SJCRH30 (cell line): Measurements from ENCODE around the gene CDC25A. TPM values are rescaled to one million over a fixed set of nuclear protein-coding genes. Genes with fewer than 3 reads are reported as not detected.
"Not testable (repeated sequence)": the region's sequence is repeated elsewhere in the genome, so short reads cannot be mapped to it uniquely, and the experiment has no call there.

Source experiments
- DNase-seq, 2 experiments: peaks; one replicate each; pipeline ENCODE4 v3.0.0-alpha.2; 2015 to 2020
- H3K27ac ChIP-seq: fragments of 250-450 bp; sonication (Bioruptor Pico); 2 replicates; pipeline ENCODE4 v1.5.1; 2020; ENCODE audit warnings: mild to moderate bottlenecking, moderate library complexity
- H3K27me3 ChIP-seq: fragments of 250-450 bp; sonication (Bioruptor Pico); 2 replicates; pipeline ENCODE4 v1.5.1; 2020; ENCODE audit warnings: mild to moderate bottlenecking, moderate library complexity
- H3K36me3 ChIP-seq: fragments of 250-450 bp; sonication (Bioruptor Pico); 2 replicates; pipeline ENCODE4 v1.5.1; 2020; ENCODE audit warnings: mild to moderate bottlenecking, moderate library complexity
- H3K4me1 ChIP-seq: fragments of 250-450 bp; sonication (Bioruptor Pico); 2 replicates; pipeline ENCODE4 v1.5.1; 2020; ENCODE audit warnings: mild to moderate bottlenecking, moderate library complexity
- H3K4me3 ChIP-seq: fragments of 250-450 bp; sonication (Bioruptor Pico); 2 replicates; pipeline ENCODE4 v1.5.1; 2020; ENCODE audit warnings: mild to moderate bottlenecking, moderate library complexity
- H3K9me3 ChIP-seq: fragments of 250-450 bp; sonication (Bioruptor Pico); replicated peaks from 2 replicates; pipeline ENCODE4 v1.5.1; 2020; ENCODE audit warnings: mild to moderate bottlenecking, moderate library complexity
- total RNA-seq: library from RNA; depleted of rRNA; stranded (reverse); fragments of >200 nt; shearing (Covaris generic); gene quantifications from 2 replicates; pipeline ENCODE4 v1.2.3, GENCODE V29; 2014

Gene CDC25A
- total RNA-seq, 1 experiment from 2014 or later: 92.0 TPM

GRCh38 chr3:48215019-48215418, 26.8 kb upstream of the CDC25A start:
- Histone ChIP-seq H3K36me3 (no peaks in the 10 kb centered on the region), H3K27me3 (no peaks in the 10 kb centered on the region), H3K4me3 (no peak overlapping the region), H3K27ac (no peak overlapping the region), H3K4me1 (peaks cover 3% of the 10 kb centered on the region; the same call in 1 of the 2 replicates), H3K9me3 (no peaks in the 10 kb centered on the region)
- DNase-seq: no peak

- H3K4me1 ChIP-seq: peaks cover 3% of the 10 kb centered on the region; the same call in 1 of the 2 replicates
- H3K36me3 ChIP-seq: no peaks in the 10 kb centered on the region
Measured at GRCh38 chr3:48214225-48214624, 26.0 kb upstream of the CDC25A start.

GRCh38 chr3:48211776-48212175, 23.6 kb upstream of the CDC25A start:
- H3K27me3 ChIP-seq, H3K27ac ChIP-seq, H3K9me3 ChIP-seq, H3K36me3 ChIP-seq, H3K4me1 ChIP-seq, DNase-seq, H3K4me3 ChIP-seq: not testable (repeated sequence)

More at GRCh38 chr3:48214225-48214624, 26.0 kb upstream of the CDC25A start:
- no peak for DNase-seq
- Histone ChIP-seq H3K27ac (no peak overlapping the region), H3K4me3 (no peak overlapping the region), H3K27me3 (no peaks in the 10 kb centered on the region), H3K9me3 (no peaks in the 10 kb centered on the region)

GRCh38 chr3:48210534-48210933, 22.3 kb upstream of the CDC25A start:
- H3K4me1 ChIP-seq, H3K9me3 ChIP-seq, H3K36me3 ChIP-seq, H3K4me3 ChIP-seq, H3K27ac ChIP-seq, DNase-seq, H3K27me3 ChIP-seq: not testable (repeated sequence)

- Histone ChIP-seq H3K4me3 (no peak overlapping the region), H3K27me3 (no peaks in the 10 kb centered on the region), H3K4me1 (no peaks in the 10 kb centered on the region), H3K27ac (no peak overlapping the region), H3K36me3 (no peaks in the 10 kb centered on the region), H3K9me3 (no peaks in the 10 kb centered on the region)
- DNase-seq: no peak
Measured at GRCh38 chr3:48209445-48209844, 21.2 kb upstream of the CDC25A start.

- Histone ChIP-seq H3K4me1 (no peaks in the 10 kb centered on the region), H3K4me3 (no peak overlapping the region), H3K36me3 (no peaks in the 10 kb centered on the region), H3K27me3 (no peaks in the 10 kb centered on the region), H3K9me3 (no peaks in the 10 kb centered on the region), H3K27ac (no peak overlapping the region)
- DNase-seq: no peak
Measured at GRCh38 chr3:48208076-48208475, 19.9 kb upstream of the CDC25A start.

- Histone ChIP-seq H3K4me3 (no peak overlapping the region), H3K4me1 (no peaks in the 10 kb centered on the region), H3K36me3 (no peaks in the 10 kb centered on the region), H3K9me3 (no peaks in the 10 kb centered on the region), H3K27me3 (no peaks in the 10 kb centered on the region), H3K27ac (no peak overlapping the region)
- DNase-seq: no peak
Measured at GRCh38 chr3:48202632-48203031, 14.4 kb upstream of the CDC25A start.

- Histone ChIP-seq H3K36me3 (no peaks in the 10 kb centered on the region), H3K9me3 (no peaks in the 10 kb centered on the region), H3K4me3 (no peak overlapping the region), H3K27me3 (no peaks in the 10 kb centered on the region), H3K27ac (no peak overlapping the region), H3K4me1 (no peaks in the 10 kb centered on the region; the same call in 1 of the 2 replicates)
- DNase-seq: no peak
Measured at GRCh38 chr3:48199117-48199516, 10.9 kb upstream of the CDC25A start.

GRCh38 chr3:48196611-48197010, 8.4 kb upstream of the CDC25A start:
- Histone ChIP-seq H3K4me3 (no peak overlapping the region), H3K9me3 (no peaks in the 10 kb centered on the region), H3K27me3 (no peaks in the 10 kb centered on the region), H3K4me1 (no peaks in the 10 kb centered on the region; the same call in 1 of the 2 replicates), H3K36me3 (no peaks in the 10 kb centered on the region), H3K27ac (no peak overlapping the region)
- DNase-seq: no peak

GRCh38 chr3:48194446-48195071, 6.3 kb upstream of the CDC25A start:
- Histone ChIP-seq H3K36me3 (no peaks in the 10 kb centered on the region), H3K27ac (no peak overlapping the region), H3K4me3 (no peak overlapping the region), H3K9me3 (no peaks in the 10 kb centered on the region), H3K4me1 (no peaks in the 10 kb centered on the region; the same call in 1 of the 2 replicates), H3K27me3 (no peaks in the 10 kb centered on the region)
- peak; percentile 56 to 89 for DNase-seq

GRCh38 chr3:48190911-48191310, 2.7 kb upstream of the CDC25A start:
- H3K4me1 ChIP-seq: peaks cover 2% of the 10 kb centered on the region; the same call in 1 of the 2 replicates
- H3K27me3 ChIP-seq: no peaks in the 10 kb centered on the region
- H3K9me3 ChIP-seq: no peaks in the 10 kb centered on the region
- H3K4me3 ChIP-seq: no peak overlapping the region
- no peak for DNase-seq
- H3K27ac ChIP-seq: no peak overlapping the region
- peaks cover 3% of the 10 kb centered on the region for H3K36me3 ChIP-seq

GRCh38 chr3:48189321-48189720, 1.1 kb upstream of the CDC25A start:
- peaks cover 17% of the 10 kb centered on the region for H3K36me3 ChIP-seq
- H3K4me3 ChIP-seq: no peak overlapping the region
- no peaks in the 10 kb centered on the region for H3K27me3 ChIP-seq
- H3K27ac ChIP-seq: no peak overlapping the region
- peaks cover 4% of the 10 kb centered on the region; the same call in 1 of the 2 replicates for H3K4me1 ChIP-seq
- DNase-seq: no peak
- H3K9me3 ChIP-seq: no peaks in the 10 kb centered on the region

GRCh38 chr3:48187579-48188265, 495 bp downstream of the CDC25A start:
- Histone ChIP-seq H3K27me3 (no peaks in the 10 kb centered on the region), H3K36me3 (peaks cover 33% of the 10 kb centered on the region), H3K27ac (peak overlapping the region; percentile 89), H3K9me3 (no peaks in the 10 kb centered on the region), H3K4me1 (0 out of 2 replicates have a peak, but pooled peaks cover 4% of the 10 kb centered on the region), H3K4me3 (peak overlapping the region; percentile 87)
- peak in 1 of 2 experiments; percentile 18 for DNase-seq

GRCh38 chr3:48187301-48187578, 977 bp downstream of the CDC25A start:
- no peak for DNase-seq
- H3K27ac ChIP-seq: peak overlapping the region; percentile 89
- 0 out of 2 replicates have a peak, but pooled peaks cover 4% of the 10 kb centered on the region for H3K4me1 ChIP-seq
- peak overlapping the region; percentile 87 for H3K4me3 ChIP-seq
- peaks cover 38% of the 10 kb centered on the region for H3K36me3 ChIP-seq
- no peaks in the 10 kb centered on the region for H3K9me3 ChIP-seq
- H3K27me3 ChIP-seq: no peaks in the 10 kb centered on the region

GRCh38 chr3:48186631-48187300, 1.5 kb downstream of the CDC25A start:
- 0 out of 2 replicates have a peak, but pooled peaks cover 4% of the 10 kb centered on the region for H3K4me1 ChIP-seq
- no peak for DNase-seq
- peaks cover 43% of the 10 kb centered on the region for H3K36me3 ChIP-seq
- H3K9me3 ChIP-seq: no peaks in the 10 kb centered on the region
- H3K4me3 ChIP-seq: peak overlapping the region; percentile 87
- no peaks in the 10 kb centered on the region for H3K27me3 ChIP-seq
- H3K27ac ChIP-seq: peak overlapping the region; percentile 89
